ENCODE results near the gene AGMO. TPM values are rescaled to one million over a fixed set of nuclear protein-coding genes. Genes with fewer than 3 reads are reported as not detected.

AGMO gene
- polyA plus RNA-seq, 2 of the 4 experiments (the other 2 are of a cell fraction), result 2.6 to 7.9 TPM

DNA sequence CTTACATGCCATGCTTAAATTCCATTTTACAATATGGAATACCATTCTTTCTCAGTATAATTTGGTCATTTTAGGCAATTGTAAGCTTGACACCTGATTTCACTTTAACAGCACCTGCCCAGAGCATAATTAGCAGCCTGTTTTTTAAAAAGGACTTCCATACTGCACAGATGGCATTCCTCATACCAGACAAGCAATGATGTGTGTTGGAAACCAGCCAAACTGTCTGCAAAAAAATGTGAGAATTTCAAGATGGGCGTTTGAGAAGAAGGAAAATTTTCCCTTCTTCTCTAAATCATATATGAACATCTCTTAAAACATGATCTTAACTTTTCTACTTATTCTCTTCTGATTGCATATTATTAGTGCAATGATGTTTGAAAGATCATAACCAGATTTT is 40.4 kb upstream of the AGMO start:
- TF ChIP-seq RAD21 (conservative IDR thresholded peaks at IDR 0.05 in 1 of 2, IDR thresholded peaks at IDR 0.05 in 1 of 2) (no peak), NFE2L2 (conservative IDR thresholded peaks at IDR 0.05; ENCODE audit: low read length) (no peak), JUN (IDR thresholded peaks at IDR 0.05) (no peak), JUNB (IDR thresholded peaks at IDR 0.05) (no peak), FOXS1 (CRISPR knock-in tag; IDR thresholded peaks at IDR 0.05) (no peak), HEYL (CRISPR knock-in tag; IDR thresholded peaks at IDR 0.05) (no peak), TP53 (CRISPR knock-in tag; IDR thresholded peaks at IDR 0.05) (no peak), ESRRA (IDR thresholded peaks at IDR 0.05; ENCODE audit: borderline replicate concordance, low read length) (no peak), EP300 (IDR thresholded peaks at IDR 0.05) (no peak), KDM1A (IDR thresholded peaks at IDR 0.05; ENCODE audit: low read depth) (no peak), NR3C1 (IDR thresholded peaks at IDR 0.05) (no peak), CBX2 (IDR thresholded peaks at IDR 0.05; ENCODE audit: borderline replicate concordance, low read depth) (no peak), SMC3 (IDR thresholded peaks at IDR 0.05) (no peak), FOSB (CRISPR knock-in tag; IDR thresholded peaks at IDR 0.05) (no peak), HOXB13 (CRISPR knock-in tag; IDR thresholded peaks at IDR 0.05; ENCODE audit: low read depth) (no peak)
- TF ChIP-seq, protein P1, sequence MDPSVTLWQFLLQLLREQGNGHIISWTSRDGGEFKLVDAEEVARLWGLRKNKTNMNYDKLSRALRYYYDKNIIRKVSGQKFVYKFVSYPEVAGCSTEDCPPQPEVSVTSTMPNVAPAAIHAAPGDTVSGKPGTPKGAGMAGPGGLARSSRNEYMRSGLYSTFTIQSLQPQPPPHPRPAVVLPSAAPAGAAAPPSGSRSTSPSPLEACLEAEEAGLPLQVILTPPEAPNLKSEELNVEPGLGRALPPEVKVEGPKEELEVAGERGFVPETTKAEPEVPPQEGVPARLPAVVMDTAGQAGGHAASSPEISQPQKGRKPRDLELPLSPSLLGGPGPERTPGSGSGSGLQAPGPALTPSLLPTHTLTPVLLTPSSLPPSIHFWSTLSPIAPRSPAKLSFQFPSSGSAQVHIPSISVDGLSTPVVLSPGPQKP (IDR thresholded peaks at IDR 0.05; ENCODE audit: low read depth, low read length), result no peak
- TF ChIP-seq, protein P2, sequence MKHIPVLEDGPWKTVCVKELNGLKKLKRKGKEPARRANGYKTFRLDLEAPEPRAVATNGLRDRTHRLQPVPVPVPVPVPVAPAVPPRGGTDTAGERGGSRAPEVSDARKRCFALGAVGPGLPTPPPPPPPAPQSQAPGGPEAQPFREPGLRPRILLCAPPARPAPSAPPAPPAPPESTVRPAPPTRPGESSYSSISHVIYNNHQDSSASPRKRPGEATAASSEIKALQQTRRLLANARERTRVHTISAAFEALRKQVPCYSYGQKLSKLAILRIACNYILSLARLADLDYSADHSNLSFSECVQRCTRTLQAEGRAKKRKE (CRISPR knock-in tag; IDR thresholded peaks at IDR 0.05; ENCODE audit: low read depth), result no peak
- TF ChIP-seq, protein P3, sequence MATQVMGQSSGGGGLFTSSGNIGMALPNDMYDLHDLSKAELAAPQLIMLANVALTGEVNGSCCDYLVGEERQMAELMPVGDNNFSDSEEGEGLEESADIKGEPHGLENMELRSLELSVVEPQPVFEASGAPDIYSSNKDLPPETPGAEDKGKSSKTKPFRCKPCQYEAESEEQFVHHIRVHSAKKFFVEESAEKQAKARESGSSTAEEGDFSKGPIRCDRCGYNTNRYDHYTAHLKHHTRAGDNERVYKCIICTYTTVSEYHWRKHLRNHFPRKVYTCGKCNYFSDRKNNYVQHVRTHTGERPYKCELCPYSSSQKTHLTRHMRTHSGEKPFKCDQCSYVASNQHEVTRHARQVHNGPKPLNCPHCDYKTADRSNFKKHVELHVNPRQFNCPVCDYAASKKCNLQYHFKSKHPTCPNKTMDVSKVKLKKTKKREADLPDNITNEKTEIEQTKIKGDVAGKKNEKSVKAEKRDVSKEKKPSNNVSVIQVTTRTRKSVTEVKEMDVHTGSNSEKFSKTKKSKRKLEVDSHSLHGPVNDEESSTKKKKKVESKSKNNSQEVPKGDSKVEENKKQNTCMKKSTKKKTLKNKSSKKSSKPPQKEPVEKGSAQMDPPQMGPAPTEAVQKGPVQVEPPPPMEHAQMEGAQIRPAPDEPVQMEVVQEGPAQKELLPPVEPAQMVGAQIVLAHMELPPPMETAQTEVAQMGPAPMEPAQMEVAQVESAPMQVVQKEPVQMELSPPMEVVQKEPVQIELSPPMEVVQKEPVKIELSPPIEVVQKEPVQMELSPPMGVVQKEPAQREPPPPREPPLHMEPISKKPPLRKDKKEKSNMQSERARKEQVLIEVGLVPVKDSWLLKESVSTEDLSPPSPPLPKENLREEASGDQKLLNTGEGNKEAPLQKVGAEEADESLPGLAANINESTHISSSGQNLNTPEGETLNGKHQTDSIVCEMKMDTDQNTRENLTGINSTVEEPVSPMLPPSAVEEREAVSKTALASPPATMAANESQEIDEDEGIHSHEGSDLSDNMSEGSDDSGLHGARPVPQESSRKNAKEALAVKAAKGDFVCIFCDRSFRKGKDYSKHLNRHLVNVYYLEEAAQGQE (IDR thresholded peaks at IDR 0.05), result no peak
- H3K4me1 ChIP-seq, result no peaks in the 10 kb centered on the region; the same call in 2 of the 3 replicates
- no peak overlapping the region for H3K27ac ChIP-seq
- CTCF ChIA-PET, result no interaction called here
- POLR2A ChIA-PET, result no interaction called here
- ATAC-seq, result no peak
- H3K4me2 ChIP-seq, result no peak overlapping the region
- no peak for FAIRE-seq
- WGBS (ENCODE audit: missing lambda C conversion rate), result 29% methylated on average over 1 of the region's 1 CpG
- H3K9me3 ChIP-seq, result no peaks in the 10 kb centered on the region
- H3K4me3 ChIP-seq, result no peak overlapping the region
- DNase-seq (ENCODE audit: low read depth in 1 of 2, low spot score in 1 of 2), result no peak

DNA sequence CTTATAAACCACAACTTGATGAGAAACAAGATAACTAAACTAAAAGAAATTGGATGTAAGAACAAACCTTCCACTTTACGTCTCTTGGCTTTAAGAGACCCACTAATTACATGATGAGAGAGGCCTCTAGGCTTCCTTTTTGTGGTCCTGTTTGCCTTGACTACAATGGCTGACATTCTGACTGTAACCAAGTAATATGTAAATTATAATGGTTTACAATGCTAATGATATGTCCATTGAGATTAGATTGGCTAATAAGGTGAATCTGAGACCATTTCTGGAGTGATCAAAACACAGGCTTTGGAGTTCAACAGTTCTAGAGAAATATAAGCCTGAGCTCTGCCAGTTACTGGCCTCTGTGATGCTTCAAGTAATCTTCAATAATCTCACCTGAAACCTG is 39.4 kb upstream of the AGMO start:
- no peak for DNase-seq (ENCODE audit: low read depth in 1 of 2, low spot score in 1 of 2)
- TF ChIP-seq EHMT2 (IDR thresholded peaks at IDR 0.05; ENCODE audit: low read depth) (no peak), NR3C1 (IDR thresholded peaks at IDR 0.05) (no peak), ZSCAN20 (CRISPR knock-in tag; IDR thresholded peaks at IDR 0.05) (no peak), ZC3H11A (IDR thresholded peaks at IDR 0.05) (no peak), BHLHE40 (IDR thresholded peaks at IDR 0.05; ENCODE audit: low read depth, low read length) (no peak), GATA3 (IDR thresholded peaks at IDR 0.05; ENCODE audit: borderline replicate concordance) (no peak), CHD2 (IDR thresholded peaks at IDR 0.05; ENCODE audit: low read length, partially characterized antibody) (no peak)
- TF ChIP-seq, protein P4, sequence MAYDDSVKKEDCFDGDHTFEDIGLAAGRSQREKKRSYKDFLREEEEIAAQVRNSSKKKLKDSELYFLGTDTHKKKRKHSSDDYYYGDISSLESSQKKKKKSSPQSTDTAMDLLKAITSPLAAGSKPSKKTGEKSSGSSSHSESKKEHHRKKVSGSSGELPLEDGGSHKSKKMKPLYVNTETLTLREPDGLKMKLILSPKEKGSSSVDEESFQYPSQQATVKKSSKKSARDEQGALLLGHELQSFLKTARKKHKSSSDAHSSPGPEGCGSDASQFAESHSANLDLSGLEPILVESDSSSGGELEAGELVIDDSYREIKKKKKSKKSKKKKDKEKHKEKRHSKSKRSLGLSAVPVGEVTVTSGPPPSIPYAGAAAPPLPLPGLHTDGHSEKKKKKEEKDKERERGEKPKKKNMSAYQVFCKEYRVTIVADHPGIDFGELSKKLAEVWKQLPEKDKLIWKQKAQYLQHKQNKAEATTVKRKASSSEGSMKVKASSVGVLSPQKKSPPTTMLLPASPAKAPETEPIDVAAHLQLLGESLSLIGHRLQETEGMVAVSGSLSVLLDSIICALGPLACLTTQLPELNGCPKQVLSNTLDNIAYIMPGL (CRISPR knock-in tag; IDR thresholded peaks at IDR 0.05; ENCODE audit: borderline replicate concordance), result no peak
- TF ChIP-seq, protein P5, sequence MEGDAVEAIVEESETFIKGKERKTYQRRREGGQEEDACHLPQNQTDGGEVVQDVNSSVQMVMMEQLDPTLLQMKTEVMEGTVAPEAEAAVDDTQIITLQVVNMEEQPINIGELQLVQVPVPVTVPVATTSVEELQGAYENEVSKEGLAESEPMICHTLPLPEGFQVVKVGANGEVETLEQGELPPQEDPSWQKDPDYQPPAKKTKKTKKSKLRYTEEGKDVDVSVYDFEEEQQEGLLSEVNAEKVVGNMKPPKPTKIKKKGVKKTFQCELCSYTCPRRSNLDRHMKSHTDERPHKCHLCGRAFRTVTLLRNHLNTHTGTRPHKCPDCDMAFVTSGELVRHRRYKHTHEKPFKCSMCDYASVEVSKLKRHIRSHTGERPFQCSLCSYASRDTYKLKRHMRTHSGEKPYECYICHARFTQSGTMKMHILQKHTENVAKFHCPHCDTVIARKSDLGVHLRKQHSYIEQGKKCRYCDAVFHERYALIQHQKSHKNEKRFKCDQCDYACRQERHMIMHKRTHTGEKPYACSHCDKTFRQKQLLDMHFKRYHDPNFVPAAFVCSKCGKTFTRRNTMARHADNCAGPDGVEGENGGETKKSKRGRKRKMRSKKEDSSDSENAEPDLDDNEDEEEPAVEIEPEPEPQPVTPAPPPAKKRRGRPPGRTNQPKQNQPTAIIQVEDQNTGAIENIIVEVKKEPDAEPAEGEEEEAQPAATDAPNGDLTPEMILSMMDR (IDR thresholded peaks at IDR 0.05), result no peak
- ChIA-PET POLR2A (no interaction called here), CTCF (no interaction called here)
- ATAC-seq, result no peak
- H3K4me1 ChIP-seq, result no peaks in the 10 kb centered on the region
- FAIRE-seq, result no peak
- WGBS (ENCODE audit: missing lambda C conversion rate), result 43% methylated on average over 1 of the region's 1 CpG
- H3K4me2 ChIP-seq, result no peak overlapping the region
- H3K9me3 ChIP-seq, result no peaks in the 10 kb centered on the region
- H3K4me3 ChIP-seq, result no peak overlapping the region
- H3K27ac ChIP-seq, result no peak overlapping the region
